KMS-11 (cell line): Measurements from ENCODE around the gene AATF.

Experiments used
- H2AFZ ChIP-seq: fragments of 200-600 bp; sonication (generic); 2 replicates; pipeline ENCODE4 v1.6.1; 2016; ENCODE audit warnings: antibody characterized with exemption, mixed run types, low read depth
- H3K27ac ChIP-seq: fragments of 200-600 bp; sonication (generic); 2 replicates; pipeline ENCODE4 v1.6.1; 2016; ENCODE audit warnings: mild to moderate bottlenecking, mixed run types
- H3K27me3 ChIP-seq: fragments of 200-600 bp; sonication (generic); 2 replicates; pipeline ENCODE4 v1.6.1; 2017; ENCODE audit warnings: mild to moderate bottlenecking, low read depth, mixed run types, moderate library complexity; ENCODE audit not compliant: insufficient read depth
- H3K36me3 ChIP-seq: fragments of 200-600 bp; sonication (generic); 2 replicates; pipeline ENCODE4 v1.6.1; 2017; ENCODE audit warnings: mild to moderate bottlenecking, mixed run types; ENCODE audit not compliant: insufficient read depth
- H3K4me1 ChIP-seq: fragments of 200-600 bp; sonication (generic); 2 replicates; pipeline ENCODE4 v1.6.1; 2016; ENCODE audit warnings: mild to moderate bottlenecking, low read depth, mixed run types; ENCODE audit not compliant: poor library complexity, severe bottlenecking
- H3K4me2 ChIP-seq: fragments of 200-600 bp; sonication (generic); 2 replicates; pipeline ENCODE4 v1.7.0; 2016; ENCODE audit warnings: mild to moderate bottlenecking, mixed run types
- H3K4me3 ChIP-seq: fragments of 200-600 bp; sonication (generic); IDR thresholded peaks from 2 replicates; pipeline ENCODE4 v1.6.1; 2017; ENCODE audit warnings: low read depth, low read length, mixed read lengths; ENCODE audit not compliant: insufficient read depth
- H3K79me2 ChIP-seq: fragments of 200-600 bp; sonication (generic); 2 replicates; pipeline ENCODE4 v1.6.1; 2016; ENCODE audit warnings: low read depth, mixed run types; ENCODE audit not compliant: insufficient read depth
- H3K9ac ChIP-seq: fragments of 200-600 bp; sonication (generic); 2 replicates; pipeline ENCODE4 v1.6.1; 2016; ENCODE audit warnings: mild to moderate bottlenecking, mixed run types
- H4K20me1 ChIP-seq: fragments of 200-600 bp; sonication (generic); 2 replicates; pipeline ENCODE4 v1.6.1; 2016; ENCODE audit warnings: mild to moderate bottlenecking, mixed run types; ENCODE audit not compliant: insufficient read depth
- TF ChIP-seq, protein P1 (sequence below): fragments of 200-600 bp; sonication (generic); conservative IDR thresholded peaks from 2 replicates; pipeline ENCODE4 v1.6.1; 2017; ENCODE audit warnings: low read depth, mild to moderate bottlenecking, antibody characterized with exemption, low read length, moderate library complexity, mixed read lengths

AATF gene

GRCh38 chr17:37051833-37052232, 103.1 kb downstream of the AATF start:
- no peaks in the 10 kb centered on the region for H4K20me1 ChIP-seq

DNA sequence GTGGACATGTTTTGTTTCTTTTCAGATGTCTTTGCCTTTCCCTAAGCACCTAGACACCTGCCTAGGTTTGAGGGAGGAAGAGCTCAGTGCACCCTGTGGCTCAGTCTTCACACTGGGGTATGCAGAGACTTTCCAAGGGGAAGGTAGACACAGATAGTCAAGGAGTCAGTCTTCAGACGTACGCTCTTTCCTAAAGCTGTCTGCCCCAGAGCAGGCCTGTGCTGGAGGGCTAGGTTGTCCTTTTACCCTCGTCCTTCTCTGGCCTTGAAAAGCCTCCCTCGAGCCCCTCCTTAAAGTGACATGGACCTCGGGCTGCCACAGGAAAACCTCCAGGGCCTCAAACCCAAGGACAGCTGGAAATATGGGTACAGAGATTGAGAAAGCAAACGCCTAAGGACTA, 103.7 kb downstream of the AATF start:
- Histone ChIP-seq H3K36me3 (no peaks in the 10 kb centered on the region), H4K20me1 (no peaks in the 10 kb centered on the region), H3K79me2 (no peaks in the 10 kb centered on the region), H3K9ac (no peak overlapping the region), H2AFZ (no peak overlapping the region), H3K27me3 (no peaks in the 10 kb centered on the region), H3K27ac (no peak overlapping the region), H3K4me2 (no peak overlapping the region), H3K4me1 (peaks cover 3% of the 10 kb centered on the region), H3K4me3 (no peak overlapping the region)
- TF ChIP-seq, protein P1, sequence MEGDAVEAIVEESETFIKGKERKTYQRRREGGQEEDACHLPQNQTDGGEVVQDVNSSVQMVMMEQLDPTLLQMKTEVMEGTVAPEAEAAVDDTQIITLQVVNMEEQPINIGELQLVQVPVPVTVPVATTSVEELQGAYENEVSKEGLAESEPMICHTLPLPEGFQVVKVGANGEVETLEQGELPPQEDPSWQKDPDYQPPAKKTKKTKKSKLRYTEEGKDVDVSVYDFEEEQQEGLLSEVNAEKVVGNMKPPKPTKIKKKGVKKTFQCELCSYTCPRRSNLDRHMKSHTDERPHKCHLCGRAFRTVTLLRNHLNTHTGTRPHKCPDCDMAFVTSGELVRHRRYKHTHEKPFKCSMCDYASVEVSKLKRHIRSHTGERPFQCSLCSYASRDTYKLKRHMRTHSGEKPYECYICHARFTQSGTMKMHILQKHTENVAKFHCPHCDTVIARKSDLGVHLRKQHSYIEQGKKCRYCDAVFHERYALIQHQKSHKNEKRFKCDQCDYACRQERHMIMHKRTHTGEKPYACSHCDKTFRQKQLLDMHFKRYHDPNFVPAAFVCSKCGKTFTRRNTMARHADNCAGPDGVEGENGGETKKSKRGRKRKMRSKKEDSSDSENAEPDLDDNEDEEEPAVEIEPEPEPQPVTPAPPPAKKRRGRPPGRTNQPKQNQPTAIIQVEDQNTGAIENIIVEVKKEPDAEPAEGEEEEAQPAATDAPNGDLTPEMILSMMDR = no peak

More at GRCh38 chr17:37051833-37052232, 103.1 kb downstream of the AATF start:
- Histone ChIP-seq H3K27ac (no peak overlapping the region), H2AFZ (no peak overlapping the region), H3K4me1 (peaks cover 3% of the 10 kb centered on the region), H3K36me3 (no peaks in the 10 kb centered on the region), H3K9ac (no peak overlapping the region), H3K4me3 (no peak overlapping the region), H3K79me2 (no peaks in the 10 kb centered on the region), H3K27me3 (no peaks in the 10 kb centered on the region), H3K4me2 (no peak overlapping the region)
- TF ChIP-seq, protein P1 = no peak

GRCh38 chr17:37054894-37055293, 106.1 kb downstream of the AATF start:
- Histone ChIP-seq H3K4me1 (no peaks in the 10 kb centered on the region), H4K20me1 (no peaks in the 10 kb centered on the region), H3K4me3 (no peak overlapping the region), H2AFZ (no peak overlapping the region), H3K79me2 (no peaks in the 10 kb centered on the region), H3K4me2 (no peak overlapping the region), H3K36me3 (no peaks in the 10 kb centered on the region), H3K27me3 (no peaks in the 10 kb centered on the region), H3K27ac (no peak overlapping the region), H3K9ac (no peak overlapping the region)
- TF ChIP-seq, protein P1 = no peak

- no peak overlapping the region for H3K9ac ChIP-seq
- no peak overlapping the region for H2AFZ ChIP-seq
- TF ChIP-seq, protein P1 = no peak
- no peak overlapping the region for H3K4me2 ChIP-seq
- no peaks in the 10 kb centered on the region for H3K27me3 ChIP-seq
- H3K4me3 ChIP-seq = no peak overlapping the region
- H3K79me2 ChIP-seq = no peaks in the 10 kb centered on the region
- H4K20me1 ChIP-seq = no peaks in the 10 kb centered on the region
- no peak overlapping the region for H3K27ac ChIP-seq
- H3K4me1 ChIP-seq = no peaks in the 10 kb centered on the region
- no peaks in the 10 kb centered on the region for H3K36me3 ChIP-seq
These were observed 107.9 kb downstream of the AATF start for GRCh38 chr17:37056622-37057021.
